ENCODE measurements around the gene GABRA6. TPM values are rescaled to one million over a fixed set of nuclear protein-coding genes. Genes with fewer than 3 reads are reported as not detected.
A peak's percentile ranks its signal among the peaks of the same experiment; 100 is the strongest.
"Not testable (repeated sequence)": the region's sequence is repeated elsewhere in the genome, so short reads cannot be mapped to it uniquely, and the experiment has no call there.

The GABRA6 gene
- not detected in 2 replicates for total RNA-seq (2014; rRNA removed; shearing (Covaris generic))

- no peak for DNase-seq (ENCODE audit: low read depth)
These were observed at the start of gene GABRA6 for GRCh38 chr5:161685461-161685860. GABRA6 (plus strand) TSS chr5:161685721; CDS start chr5:161685990, 269 bp downstream.

- DNase-seq (ENCODE audit: low read depth), result no peak
These were observed 47.9 kb upstream of the GABRA6 start for GRCh38 chr5:161637591-161637990.

GRCh38 chr5:161641444-161641843 lies 44.1 kb upstream of the GABRA6 start:
- no peak for DNase-seq (ENCODE audit: low read depth)

DNA sequence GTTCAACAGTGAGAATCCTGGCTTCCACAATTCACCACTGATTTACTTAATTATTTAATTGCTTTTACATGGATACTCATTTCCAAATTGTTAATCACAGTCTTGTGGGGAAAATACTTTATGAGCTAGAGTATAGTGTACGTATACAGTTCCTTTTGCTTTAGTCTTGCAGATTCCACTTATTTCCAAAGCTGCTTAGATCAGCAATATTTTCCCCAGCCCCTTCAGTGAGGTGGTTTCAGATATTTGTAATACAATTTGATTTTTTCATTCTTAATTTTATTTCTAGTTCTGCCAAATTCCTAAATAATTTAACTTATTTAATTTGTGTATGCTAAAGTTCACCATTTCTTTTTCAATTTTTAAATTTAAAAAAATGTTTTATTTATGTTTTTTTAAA lies 40.3 kb upstream of the GABRA6 start:
- DNase-seq (ENCODE audit: low read depth), result no peak

GRCh38 chr5:161651926-161652325 lies 33.6 kb upstream of the GABRA6 start:
- not testable (repeated sequence) for DNase-seq (ENCODE audit: low read depth)

DNA sequence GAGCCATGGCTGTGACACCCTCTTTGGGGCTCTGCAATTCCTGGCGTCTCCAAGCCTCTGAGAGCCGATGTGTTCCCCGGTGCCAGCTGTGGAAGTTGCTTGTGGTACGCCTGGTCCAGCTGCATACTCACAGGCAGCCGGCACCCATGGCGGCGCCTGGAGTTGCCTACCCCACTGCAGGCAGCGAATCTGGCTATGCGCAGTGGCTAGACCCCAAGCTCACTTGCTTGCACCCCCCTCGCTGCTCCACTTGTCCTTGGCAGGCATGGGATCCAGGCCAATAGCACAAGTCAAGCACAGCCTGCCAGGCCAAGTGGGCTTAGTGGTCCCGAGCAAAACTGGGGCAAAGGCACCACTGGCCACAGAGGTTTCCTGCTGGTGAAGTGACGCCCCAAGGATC lies 24.7 kb upstream of the GABRA6 start:
- DNase-seq (ENCODE audit: low read depth), result peak; percentile 0

- DNase-seq (ENCODE audit: low read depth), result no peak
These were observed 22.1 kb upstream of the GABRA6 start for GRCh38 chr5:161663431-161663830.

GRCh38 chr5:161676103-161676502 lies 9.4 kb upstream of the GABRA6 start:
- no peak for DNase-seq (ENCODE audit: low read depth)

DNA sequence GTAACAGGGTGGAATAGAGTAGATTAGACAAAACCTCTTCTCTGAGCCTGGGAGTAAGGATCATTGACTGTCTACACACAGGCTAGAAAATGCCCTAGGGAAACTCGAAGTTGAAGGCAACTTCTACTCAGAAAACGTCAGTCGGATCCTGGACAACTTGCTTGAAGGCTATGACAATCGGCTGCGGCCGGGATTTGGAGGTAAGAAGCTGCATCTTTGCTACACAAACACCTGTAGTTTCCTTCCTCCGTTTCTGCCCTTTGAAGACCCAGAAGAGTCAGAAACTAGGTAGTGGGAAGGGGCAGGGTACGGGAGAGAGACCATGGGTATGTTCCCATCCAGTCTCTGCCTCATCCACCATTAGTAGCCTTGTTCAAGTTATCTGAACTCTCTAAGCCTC lies 628 bp downstream of the GABRA6 start:
- DNase-seq (ENCODE audit: low read depth), result no peak

GRCh38 chr5:161686881-161687280 lies 1.4 kb downstream of the GABRA6 start:
- DNase-seq (ENCODE audit: low read depth), result no peak

GRCh38 chr5:161687316-161687715 lies 1.8 kb downstream of the GABRA6 start:
- no peak for DNase-seq (ENCODE audit: low read depth)

GRCh38 chr5:161691911-161692310 lies 6.4 kb downstream of the GABRA6 start:
- no peak for DNase-seq (ENCODE audit: low read depth)

DNA sequence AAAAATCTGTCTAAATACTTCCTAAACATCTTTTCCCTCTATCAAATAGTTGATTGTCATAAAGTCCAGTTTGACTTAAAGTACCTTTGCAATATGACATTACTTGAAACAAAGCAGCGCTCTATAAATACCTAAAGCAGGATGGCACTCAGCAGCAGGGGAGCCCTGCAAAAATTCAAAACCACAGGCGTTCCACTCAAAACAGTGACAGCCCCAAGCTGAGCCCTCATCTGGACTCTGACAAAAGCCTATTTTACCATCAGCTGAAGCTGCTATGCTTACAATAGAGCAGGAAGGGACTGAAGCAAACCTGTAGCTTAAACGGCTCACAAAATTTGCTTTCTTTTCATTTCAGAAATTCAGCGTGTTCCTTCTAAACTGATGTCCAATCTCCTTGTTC lies 11.5 kb downstream of the GABRA6 start:
- DNase-seq (ENCODE audit: low read depth), result no peak

- DNase-seq (ENCODE audit: low read depth), result no peak
These were observed 14.5 kb downstream of the GABRA6 start for GRCh38 chr5:161700065-161700464.

- no peak for DNase-seq (ENCODE audit: low read depth)
These were observed 18.0 kb downstream of the GABRA6 start for GRCh38 chr5:161703528-161703927.

- no peak for DNase-seq (ENCODE audit: low read depth)
These were observed 21.9 kb downstream of the GABRA6 start for GRCh38 chr5:161707382-161707781.

DNA sequence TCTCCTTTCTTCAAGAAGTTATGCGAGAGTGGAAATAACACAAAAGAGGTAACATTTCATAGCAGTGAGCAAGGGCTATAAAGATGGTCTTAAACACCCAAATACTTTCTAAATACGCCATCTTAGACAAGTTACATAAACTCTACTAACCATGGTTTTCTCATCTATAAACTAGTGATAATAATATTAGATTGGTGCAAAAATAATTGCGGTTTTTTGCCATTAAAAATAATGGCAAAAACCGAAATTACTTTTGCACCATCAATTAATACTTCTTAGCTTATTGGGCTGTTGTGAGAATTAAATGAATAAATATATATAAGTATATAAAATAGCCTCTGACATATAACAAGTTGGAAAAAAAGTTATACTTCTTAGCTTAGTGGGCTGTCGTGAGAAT lies 23.7 kb downstream of the GABRA6 start:
- no peak for DNase-seq (ENCODE audit: low read depth)

GRCh38 chr5:161713042-161713441 lies 27.5 kb downstream of the GABRA6 start:
- no peak for DNase-seq (ENCODE audit: low read depth)

GRCh38 chr5:161719157-161719556 lies 33.6 kb downstream of the GABRA6 start:
- no peak for DNase-seq (ENCODE audit: low read depth)

GRCh38 chr5:161720460-161720859 lies 34.9 kb downstream of the GABRA6 start:
- no peak for DNase-seq (ENCODE audit: low read depth)

DNA sequence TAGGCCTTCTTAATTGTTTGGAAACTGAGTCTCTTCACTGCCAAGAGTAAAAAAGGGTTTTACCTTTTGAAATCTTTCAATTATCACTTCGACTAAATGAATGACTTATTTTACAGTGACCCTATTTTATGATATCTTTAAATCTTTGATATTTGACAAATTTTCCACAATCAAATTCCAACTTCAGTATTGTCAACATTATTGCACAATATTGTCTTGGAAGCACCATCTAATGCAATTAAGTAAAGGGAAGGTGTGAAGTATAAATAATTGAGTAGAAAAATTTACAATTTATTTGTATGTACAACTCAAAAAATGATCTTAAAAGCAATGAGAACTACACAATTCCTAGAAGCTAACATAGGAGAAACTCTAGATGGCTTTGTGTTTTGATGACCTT lies 49.2 kb downstream of the GABRA6 start:
- no peak for DNase-seq (ENCODE audit: low read depth)

DNA sequence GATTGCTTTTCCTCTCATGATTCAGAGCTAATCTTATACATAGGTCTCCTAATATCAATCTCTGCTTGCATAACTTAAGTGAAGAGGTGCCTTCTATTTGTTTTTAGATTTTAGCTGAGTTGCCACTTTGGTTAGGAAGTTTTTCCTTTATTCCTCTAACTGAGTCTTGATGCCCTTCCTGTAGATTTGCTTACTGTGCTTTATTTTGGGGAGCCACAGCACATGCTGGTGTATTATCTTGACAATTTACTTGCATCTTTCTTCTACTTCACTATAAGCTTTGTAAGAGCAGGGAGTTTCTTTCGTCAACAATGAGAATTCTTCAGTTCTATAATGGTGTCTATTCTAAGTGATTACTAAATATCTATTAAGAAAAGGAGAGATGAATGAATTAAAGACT lies 54.9 kb downstream of the GABRA6 start:
- DNase-seq (ENCODE audit: low read depth), result no peak

GRCh38 chr5:161744276-161744675 lies 58.8 kb downstream of the GABRA6 start:
- no peak for DNase-seq (ENCODE audit: low read depth)

- no peak for DNase-seq (ENCODE audit: low read depth)
These were observed 59.9 kb downstream of the GABRA6 start for GRCh38 chr5:161745392-161745791.

- DNase-seq (ENCODE audit: low read depth), result no peak
These were observed 65.7 kb downstream of the GABRA6 start for GRCh38 chr5:161751265-161751664.

Data from Daoy (cell line).